WTC11 (cell line): Measurements from ENCODE around the gene HNRNPL. TPM values are rescaled to one million over a fixed set of nuclear protein-coding genes. Genes with fewer than 3 reads are reported as not detected.
A peak's percentile ranks its signal among the peaks of the same experiment; 100 is the strongest.

Source experiments
- ESRRA ChIP-seq: sonication (generic); formaldehyde crosslinking; IDR thresholded peaks from 2 replicates; pipeline ENCODE4 v1.8.1; 2022; ENCODE audit warnings: mild to moderate bottlenecking, missing genetic modification reagents, borderline replicate concordance
- ETV6 ChIP-seq: sonication (generic); formaldehyde crosslinking; IDR thresholded peaks from 2 replicates; pipeline ENCODE4 v1.8.1; 2022; ENCODE audit warnings: mild to moderate bottlenecking, missing genetic modification reagents
- FOXJ3 ChIP-seq: sonication (generic); formaldehyde crosslinking; IDR thresholded peaks from 2 replicates; pipeline ENCODE4 v1.9.0; 2021; ENCODE audit warnings: missing genetic modification reagents, mild to moderate bottlenecking, borderline replicate concordance
- GABPB1 ChIP-seq: sonication (generic); formaldehyde crosslinking; IDR thresholded peaks from 2 replicates; pipeline ENCODE4 v1.8.1; 2023; ENCODE audit warnings: mild to moderate bottlenecking, missing genetic modification reagents
- GRHL2 ChIP-seq: fragments of 250-450 bp; sonication (Bioruptor Pico); IDR thresholded peaks from 2 replicates; pipeline ENCODE4 v1.8.0; 2022; ENCODE audit warnings: mild to moderate bottlenecking, moderate library complexity; ENCODE audit not compliant: insufficient replicate concordance, severe bottlenecking
- GTF2I ChIP-seq: fragments of 250-450 bp; sonication (Bioruptor Pico); conservative IDR thresholded peaks from 2 replicates; pipeline ENCODE4 v1.4.0; 2021; ENCODE audit warnings: mild to moderate bottlenecking
- JAZF1 ChIP-seq: fragments of 250-450 bp; sonication (Bioruptor Pico); IDR thresholded peaks from 2 replicates; pipeline ENCODE4 v1.9.0; 2021; ENCODE audit warnings: moderate library complexity, mild to moderate bottlenecking, inconsistent platforms
- JUN ChIP-seq: sonication (generic); formaldehyde crosslinking; IDR thresholded peaks from 2 replicates; pipeline ENCODE4 v1.8.0; 2023; ENCODE audit warnings: mild to moderate bottlenecking, missing genetic modification reagents
- MXD4 ChIP-seq: fragments of 250-450 bp; sonication (Bioruptor Pico); IDR thresholded peaks from 2 replicates; pipeline ENCODE4 v1.8.0; 2021; ENCODE audit warnings: mild to moderate bottlenecking, moderate library complexity, borderline replicate concordance
- NR3C1 ChIP-seq: sonication (generic); formaldehyde crosslinking; conservative IDR thresholded peaks from 2 replicates; pipeline ENCODE4 v1.8.1; 2023; ENCODE audit warnings: low read depth, mild to moderate bottlenecking, missing genetic modification reagents
- OVOL2 ChIP-seq: fragments of 250-450 bp; sonication (Bioruptor Pico); IDR thresholded peaks from 2 replicates; pipeline ENCODE4 v1.9.0; 2021; ENCODE audit warnings: mild to moderate bottlenecking, borderline replicate concordance
- PRRX2 ChIP-seq: fragments of 250-450 bp; sonication (Bioruptor Pico); IDR thresholded peaks from 2 replicates; pipeline ENCODE4 v1.8.0; 2021; ENCODE audit warnings: mild to moderate bottlenecking
- RORB ChIP-seq: fragments of 250-450 bp; sonication (Bioruptor Pico); IDR thresholded peaks from 2 replicates; pipeline ENCODE4 v1.9.0; 2021; ENCODE audit warnings: mild to moderate bottlenecking
- TCF7 ChIP-seq: sonication (generic); formaldehyde crosslinking; IDR thresholded peaks from 2 replicates; pipeline ENCODE4 v1.8.0; 2022; ENCODE audit warnings: mild to moderate bottlenecking, low read depth, missing genetic modification reagents, moderate library complexity
- TEAD1 ChIP-seq: sonication (generic); formaldehyde crosslinking; IDR thresholded peaks from 2 replicates; pipeline ENCODE4 v1.8.0; 2022; ENCODE audit warnings: mild to moderate bottlenecking, missing genetic modification reagents
- ZNF121 ChIP-seq: sonication (generic); formaldehyde crosslinking; IDR thresholded peaks from 2 replicates; pipeline ENCODE4 v1.8.0; 2023; ENCODE audit warnings: missing genetic modification reagents
- ZNF219 ChIP-seq: sonication (generic); formaldehyde crosslinking; IDR thresholded peaks from 2 replicates; pipeline ENCODE4 v1.8.0; 2023; ENCODE audit warnings: missing genetic modification reagents, mild to moderate bottlenecking, borderline replicate concordance
- ZNF671 ChIP-seq: fragments of 250-450 bp; sonication (Bioruptor Pico); IDR thresholded peaks from 2 replicates; pipeline ENCODE4 v1.8.0; 2021; ENCODE audit warnings: mild to moderate bottlenecking
- total RNA-seq: library from RNA; stranded (reverse); gene quantifications from 3 replicates; pipeline ENCODE4 v1.2.3, GENCODE V29; 2021
- TF ChIP-seq, protein P1 (sequence below): sonication (generic); formaldehyde crosslinking; IDR thresholded peaks from 2 replicates; pipeline ENCODE4 v1.8.1; 2022; ENCODE audit warnings: low read depth, missing genetic modification reagents, borderline replicate concordance
- TF ChIP-seq, protein P2 (sequence below): sonication (generic); formaldehyde crosslinking; IDR thresholded peaks from 2 replicates; pipeline ENCODE4 v1.8.0; 2022; ENCODE audit warnings: mild to moderate bottlenecking, missing genetic modification reagents
- TF ChIP-seq, protein P3 (sequence below): sonication (generic); formaldehyde crosslinking; IDR thresholded peaks from 2 replicates; pipeline ENCODE4 v1.8.1; 2023; ENCODE audit warnings: mild to moderate bottlenecking, missing genetic modification reagents, borderline replicate concordance
- TF ChIP-seq, protein P4 (sequence below): sonication (generic); formaldehyde crosslinking; IDR thresholded peaks from 2 replicates; pipeline ENCODE4 v1.8.1; 2022; ENCODE audit warnings: mild to moderate bottlenecking, moderate library complexity, missing genetic modification reagents
- TF ChIP-seq, protein P5 (sequence below): sonication (generic); formaldehyde crosslinking; conservative IDR thresholded peaks from 2 replicates; pipeline ENCODE4 v1.8.1; 2022; ENCODE audit warnings: mild to moderate bottlenecking, missing genetic modification reagents
- TF ChIP-seq, protein P6 (sequence below): fragments of 250-450 bp; sonication (Bioruptor Pico); IDR thresholded peaks from 2 replicates; pipeline ENCODE4 v1.9.0; 2021; ENCODE audit warnings: mild to moderate bottlenecking
- TF ChIP-seq, protein P7 (sequence below): sonication (generic); formaldehyde crosslinking; IDR thresholded peaks from 2 replicates; pipeline ENCODE4 v1.8.0; 2023; ENCODE audit warnings: mild to moderate bottlenecking, missing genetic modification reagents
- TF ChIP-seq, protein P8 (sequence below): sonication (generic); formaldehyde crosslinking; IDR thresholded peaks from 2 replicates; pipeline ENCODE4 v1.8.0; 2023; ENCODE audit warnings: missing genetic modification reagents
- TF ChIP-seq, protein P9 (sequence below): fragments of 200-600 bp; IDR thresholded peaks from 2 replicates; pipeline ENCODE4 v1.8.0; 2022; ENCODE audit warnings: antibody characterized with exemption

The HNRNPL gene
- total RNA-seq, 1 experiment from 2014 or later: 779 TPM

DNA sequence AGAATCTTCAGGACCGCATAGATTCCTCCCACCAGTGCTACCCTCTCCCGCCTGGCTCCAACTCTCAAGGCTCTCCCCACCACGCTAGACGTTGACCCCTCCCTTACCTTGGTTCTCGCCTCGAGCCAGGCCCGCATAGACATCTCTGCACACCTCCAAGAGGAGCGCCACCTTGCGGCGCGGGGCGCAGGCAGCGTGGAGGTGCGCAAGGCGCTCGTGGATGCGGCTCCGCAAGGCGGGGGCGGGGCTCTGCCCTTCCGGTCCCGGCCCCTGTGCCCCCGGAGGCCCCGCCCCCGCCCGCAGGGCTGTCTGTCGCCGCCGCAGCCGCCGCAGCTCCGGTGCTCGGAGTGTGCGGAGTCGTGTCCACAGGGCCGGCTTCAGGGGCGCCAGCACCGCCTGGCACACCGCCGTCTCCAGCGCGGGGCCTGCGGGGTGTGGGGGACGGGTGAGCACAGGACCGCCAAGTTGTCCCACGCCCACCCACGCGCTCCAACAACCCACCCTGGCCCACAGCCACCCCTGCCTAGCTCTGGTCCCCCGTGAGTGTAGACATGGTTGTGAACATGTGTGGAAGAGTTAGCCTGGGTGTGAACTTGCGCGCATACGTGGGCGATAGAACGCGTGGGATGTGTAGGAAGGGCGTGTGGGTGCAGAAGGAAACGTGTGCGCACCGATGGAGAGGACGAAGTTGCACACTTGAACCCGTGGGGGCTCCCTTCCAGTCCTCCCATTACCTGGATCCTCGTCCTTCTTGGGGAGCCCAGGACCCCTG lies 20.2 kb upstream of the HNRNPL start (continued):
- TF ChIP-seq ZNF121 (CRISPR knock-in tag): 0 out of 2 replicates have a peak, but pooled peaks have one; percentile 28
- TF ChIP-seq, protein P1, sequence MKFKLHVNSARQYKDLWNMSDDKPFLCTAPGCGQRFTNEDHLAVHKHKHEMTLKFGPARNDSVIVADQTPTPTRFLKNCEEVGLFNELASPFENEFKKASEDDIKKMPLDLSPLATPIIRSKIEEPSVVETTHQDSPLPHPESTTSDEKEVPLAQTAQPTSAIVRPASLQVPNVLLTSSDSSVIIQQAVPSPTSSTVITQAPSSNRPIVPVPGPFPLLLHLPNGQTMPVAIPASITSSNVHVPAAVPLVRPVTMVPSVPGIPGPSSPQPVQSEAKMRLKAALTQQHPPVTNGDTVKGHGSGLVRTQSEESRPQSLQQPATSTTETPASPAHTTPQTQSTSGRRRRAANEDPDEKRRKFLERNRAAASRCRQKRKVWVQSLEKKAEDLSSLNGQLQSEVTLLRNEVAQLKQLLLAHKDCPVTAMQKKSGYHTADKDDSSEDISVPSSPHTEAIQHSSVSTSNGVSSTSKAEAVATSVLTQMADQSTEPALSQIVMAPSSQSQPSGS (CRISPR knock-in tag): no peak
- no peak for TF ChIP-seq PRRX2 (CRISPR knock-in tag)
- TF ChIP-seq, protein P2, sequence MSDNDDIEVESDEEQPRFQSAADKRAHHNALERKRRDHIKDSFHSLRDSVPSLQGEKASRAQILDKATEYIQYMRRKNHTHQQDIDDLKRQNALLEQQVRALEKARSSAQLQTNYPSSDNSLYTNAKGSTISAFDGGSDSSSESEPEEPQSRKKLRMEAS (CRISPR knock-in tag): peak; percentile 66
- TF ChIP-seq MXD4 (CRISPR knock-in tag): no peak
- no peak for TF ChIP-seq FOXJ3 (CRISPR knock-in tag)
- no peak for TF ChIP-seq ZNF219 (CRISPR knock-in tag)
- TF ChIP-seq, protein P3, sequence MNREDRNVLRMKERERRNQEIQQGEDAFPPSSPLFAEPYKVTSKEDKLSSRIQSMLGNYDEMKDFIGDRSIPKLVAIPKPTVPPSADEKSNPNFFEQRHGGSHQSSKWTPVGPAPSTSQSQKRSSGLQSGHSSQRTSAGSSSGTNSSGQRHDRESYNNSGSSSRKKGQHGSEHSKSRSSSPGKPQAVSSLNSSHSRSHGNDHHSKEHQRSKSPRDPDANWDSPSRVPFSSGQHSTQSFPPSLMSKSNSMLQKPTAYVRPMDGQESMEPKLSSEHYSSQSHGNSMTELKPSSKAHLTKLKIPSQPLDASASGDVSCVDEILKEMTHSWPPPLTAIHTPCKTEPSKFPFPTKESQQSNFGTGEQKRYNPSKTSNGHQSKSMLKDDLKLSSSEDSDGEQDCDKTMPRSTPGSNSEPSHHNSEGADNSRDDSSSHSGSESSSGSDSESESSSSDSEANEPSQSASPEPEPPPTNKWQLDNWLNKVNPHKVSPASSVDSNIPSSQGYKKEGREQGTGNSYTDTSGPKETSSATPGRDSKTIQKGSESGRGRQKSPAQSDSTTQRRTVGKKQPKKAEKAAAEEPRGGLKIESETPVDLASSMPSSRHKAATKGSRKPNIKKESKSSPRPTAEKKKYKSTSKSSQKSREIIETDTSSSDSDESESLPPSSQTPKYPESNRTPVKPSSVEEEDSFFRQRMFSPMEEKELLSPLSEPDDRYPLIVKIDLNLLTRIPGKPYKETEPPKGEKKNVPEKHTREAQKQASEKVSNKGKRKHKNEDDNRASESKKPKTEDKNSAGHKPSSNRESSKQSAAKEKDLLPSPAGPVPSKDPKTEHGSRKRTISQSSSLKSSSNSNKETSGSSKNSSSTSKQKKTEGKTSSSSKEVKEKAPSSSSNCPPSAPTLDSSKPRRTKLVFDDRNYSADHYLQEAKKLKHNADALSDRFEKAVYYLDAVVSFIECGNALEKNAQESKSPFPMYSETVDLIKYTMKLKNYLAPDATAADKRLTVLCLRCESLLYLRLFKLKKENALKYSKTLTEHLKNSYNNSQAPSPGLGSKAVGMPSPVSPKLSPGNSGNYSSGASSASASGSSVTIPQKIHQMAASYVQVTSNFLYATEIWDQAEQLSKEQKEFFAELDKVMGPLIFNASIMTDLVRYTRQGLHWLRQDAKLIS (CRISPR knock-in tag): no peak
- TF ChIP-seq ETV6: peak; percentile 88
- TF ChIP-seq, protein P4, sequence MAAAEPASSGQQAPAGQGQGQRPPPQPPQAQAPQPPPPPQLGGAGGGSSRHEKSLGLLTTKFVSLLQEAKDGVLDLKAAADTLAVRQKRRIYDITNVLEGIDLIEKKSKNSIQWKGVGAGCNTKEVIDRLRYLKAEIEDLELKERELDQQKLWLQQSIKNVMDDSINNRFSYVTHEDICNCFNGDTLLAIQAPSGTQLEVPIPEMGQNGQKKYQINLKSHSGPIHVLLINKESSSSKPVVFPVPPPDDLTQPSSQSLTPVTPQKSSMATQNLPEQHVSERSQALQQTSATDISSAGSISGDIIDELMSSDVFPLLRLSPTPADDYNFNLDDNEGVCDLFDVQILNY: no peak
- TF ChIP-seq ZNF671 (CRISPR knock-in tag): no peak
- TF ChIP-seq, protein P5, sequence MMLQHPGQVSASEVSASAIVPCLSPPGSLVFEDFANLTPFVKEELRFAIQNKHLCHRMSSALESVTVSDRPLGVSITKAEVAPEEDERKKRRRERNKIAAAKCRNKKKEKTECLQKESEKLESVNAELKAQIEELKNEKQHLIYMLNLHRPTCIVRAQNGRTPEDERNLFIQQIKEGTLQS (CRISPR knock-in tag): no peak
- TF ChIP-seq, protein P6, sequence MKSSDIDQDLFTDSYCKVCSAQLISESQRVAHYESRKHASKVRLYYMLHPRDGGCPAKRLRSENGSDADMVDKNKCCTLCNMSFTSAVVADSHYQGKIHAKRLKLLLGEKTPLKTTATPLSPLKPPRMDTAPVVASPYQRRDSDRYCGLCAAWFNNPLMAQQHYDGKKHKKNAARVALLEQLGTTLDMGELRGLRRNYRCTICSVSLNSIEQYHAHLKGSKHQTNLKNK (CRISPR knock-in tag): no peak
- TF ChIP-seq TEAD1 (CRISPR knock-in tag): peak; percentile 47; the same call in 1 of the 2 replicates
- TF ChIP-seq JUN: no peak
- no peak for TF ChIP-seq NR3C1 (CRISPR knock-in tag)
- no peak for TF ChIP-seq ESRRA
- TF ChIP-seq GABPB1 (CRISPR knock-in tag): no peak
- TF ChIP-seq, protein P7, sequence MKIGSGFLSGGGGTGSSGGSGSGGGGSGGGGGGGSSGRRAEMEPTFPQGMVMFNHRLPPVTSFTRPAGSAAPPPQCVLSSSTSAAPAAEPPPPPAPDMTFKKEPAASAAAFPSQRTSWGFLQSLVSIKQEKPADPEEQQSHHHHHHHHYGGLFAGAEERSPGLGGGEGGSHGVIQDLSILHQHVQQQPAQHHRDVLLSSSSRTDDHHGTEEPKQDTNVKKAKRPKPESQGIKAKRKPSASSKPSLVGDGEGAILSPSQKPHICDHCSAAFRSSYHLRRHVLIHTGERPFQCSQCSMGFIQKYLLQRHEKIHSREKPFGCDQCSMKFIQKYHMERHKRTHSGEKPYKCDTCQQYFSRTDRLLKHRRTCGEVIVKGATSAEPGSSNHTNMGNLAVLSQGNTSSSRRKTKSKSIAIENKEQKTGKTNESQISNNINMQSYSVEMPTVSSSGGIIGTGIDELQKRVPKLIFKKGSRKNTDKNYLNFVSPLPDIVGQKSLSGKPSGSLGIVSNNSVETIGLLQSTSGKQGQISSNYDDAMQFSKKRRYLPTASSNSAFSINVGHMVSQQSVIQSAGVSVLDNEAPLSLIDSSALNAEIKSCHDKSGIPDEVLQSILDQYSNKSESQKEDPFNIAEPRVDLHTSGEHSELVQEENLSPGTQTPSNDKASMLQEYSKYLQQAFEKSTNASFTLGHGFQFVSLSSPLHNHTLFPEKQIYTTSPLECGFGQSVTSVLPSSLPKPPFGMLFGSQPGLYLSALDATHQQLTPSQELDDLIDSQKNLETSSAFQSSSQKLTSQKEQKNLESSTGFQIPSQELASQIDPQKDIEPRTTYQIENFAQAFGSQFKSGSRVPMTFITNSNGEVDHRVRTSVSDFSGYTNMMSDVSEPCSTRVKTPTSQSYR: no peak
- TF ChIP-seq TCF7 (CRISPR knock-in tag): no peak
- no peak for TF ChIP-seq RORB (CRISPR knock-in tag)
- TF ChIP-seq, protein P8, sequence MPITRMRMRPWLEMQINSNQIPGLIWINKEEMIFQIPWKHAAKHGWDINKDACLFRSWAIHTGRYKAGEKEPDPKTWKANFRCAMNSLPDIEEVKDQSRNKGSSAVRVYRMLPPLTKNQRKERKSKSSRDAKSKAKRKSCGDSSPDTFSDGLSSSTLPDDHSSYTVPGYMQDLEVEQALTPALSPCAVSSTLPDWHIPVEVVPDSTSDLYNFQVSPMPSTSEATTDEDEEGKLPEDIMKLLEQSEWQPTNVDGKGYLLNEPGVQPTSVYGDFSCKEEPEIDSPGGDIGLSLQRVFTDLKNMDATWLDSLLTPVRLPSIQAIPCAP (CRISPR knock-in tag): 0 out of 2 replicates have a peak, but pooled peaks have one; percentile 22
- TF ChIP-seq OVOL2 (CRISPR knock-in tag): no peak
- TF ChIP-seq, protein P9, sequence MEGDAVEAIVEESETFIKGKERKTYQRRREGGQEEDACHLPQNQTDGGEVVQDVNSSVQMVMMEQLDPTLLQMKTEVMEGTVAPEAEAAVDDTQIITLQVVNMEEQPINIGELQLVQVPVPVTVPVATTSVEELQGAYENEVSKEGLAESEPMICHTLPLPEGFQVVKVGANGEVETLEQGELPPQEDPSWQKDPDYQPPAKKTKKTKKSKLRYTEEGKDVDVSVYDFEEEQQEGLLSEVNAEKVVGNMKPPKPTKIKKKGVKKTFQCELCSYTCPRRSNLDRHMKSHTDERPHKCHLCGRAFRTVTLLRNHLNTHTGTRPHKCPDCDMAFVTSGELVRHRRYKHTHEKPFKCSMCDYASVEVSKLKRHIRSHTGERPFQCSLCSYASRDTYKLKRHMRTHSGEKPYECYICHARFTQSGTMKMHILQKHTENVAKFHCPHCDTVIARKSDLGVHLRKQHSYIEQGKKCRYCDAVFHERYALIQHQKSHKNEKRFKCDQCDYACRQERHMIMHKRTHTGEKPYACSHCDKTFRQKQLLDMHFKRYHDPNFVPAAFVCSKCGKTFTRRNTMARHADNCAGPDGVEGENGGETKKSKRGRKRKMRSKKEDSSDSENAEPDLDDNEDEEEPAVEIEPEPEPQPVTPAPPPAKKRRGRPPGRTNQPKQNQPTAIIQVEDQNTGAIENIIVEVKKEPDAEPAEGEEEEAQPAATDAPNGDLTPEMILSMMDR: peak; percentile 50
- no peak for TF ChIP-seq GRHL2 (CRISPR knock-in tag)
- no peak for TF ChIP-seq GTF2I (CRISPR knock-in tag)
- TF ChIP-seq JAZF1 (CRISPR knock-in tag): no peak
